GM12878 (cell line): ENCODE data around the gene DPYSL3.

Experiments used
- CBFB ChIP-seq: IDR thresholded peaks from 2 replicates; pipeline ENCODE4 v1.6.1; 2016; ENCODE audit warnings: antibody characterized with exemption, low read depth
- EP300 ChIP-seq, 2 experiments: fragments of 150-350 bp in 1 of 2; IDR thresholded peaks; 2 replicates each; pipeline ENCODE4 v1.6.1; 2011 to 2012; ENCODE audit warnings: low read depth in 2 of 2, low read length in 2 of 2, borderline replicate concordance in 1 of 2, improper control_type of control experiment in 1 of 2, inconsistent platforms in 1 of 2; ENCODE audit not compliant: control insufficient read depth in 1 of 2
- ETV6 ChIP-seq, 2 experiments: fragments of 450-650 bp in 1 of 2; IDR thresholded peaks in 1 of 2; conservative IDR thresholded peaks in 1 of 2; 2 replicates each; pipeline ENCODE4 v1.6.1; 2014; ENCODE audit warnings: antibody characterized with exemption in 1 of 2, borderline replicate concordance in 1 of 2, low read depth in 1 of 2, mild to moderate bottlenecking in 1 of 2, moderate library complexity in 1 of 2
- FOS ChIP-seq: IDR thresholded peaks from 3 replicates; pipeline ENCODE4 v1.6.1; 2011; ENCODE audit warnings: borderline replicate concordance; ENCODE audit not compliant: insufficient read length; ENCODE audit errors: extremely low read depth
- GABPA ChIP-seq: IDR thresholded peaks from 2 replicates; pipeline ENCODE4 v1.6.1; 2014; ENCODE audit warnings: antibody characterized with exemption, low read depth, mild to moderate bottlenecking, inconsistent platforms
- JUNB ChIP-seq: IDR thresholded peaks from 2 replicates; pipeline ENCODE4 v1.6.1; 2016; ENCODE audit warnings: antibody characterized with exemption, mild to moderate bottlenecking
- MXI1 ChIP-seq: fragments of 150-350 bp; IDR thresholded peaks from 2 replicates; pipeline ENCODE4 v1.6.1; 2011; ENCODE audit warnings: low read depth, mild to moderate bottlenecking, inconsistent platforms, low read length, improper control_type of control experiment
- POLR2A ChIP-seq: IDR thresholded peaks from 2 replicates; pipeline ENCODE4 v1.6.1; 2011; ENCODE audit warnings: low read depth, mild to moderate bottlenecking, low read length
- POLR2AphosphoS5 ChIP-seq: IDR thresholded peaks from 2 replicates; pipeline ENCODE4 v1.6.1; 2011; ENCODE audit warnings: mild to moderate bottlenecking, low read length, inconsistent platforms
- RELA ChIP-seq: fragments of 450-650 bp; IDR thresholded peaks from 2 replicates; pipeline ENCODE4 v1.8.0; 2014; ENCODE audit warnings: borderline replicate concordance; ENCODE audit not compliant: partially characterized antibody
- SP1 ChIP-seq: IDR thresholded peaks from one replicate; pipeline ENCODE4 v1.6.1; 2011; ENCODE audit warnings: low read depth, low read length
- TF ChIP-seq, protein P1 (sequence below): fragments of 150-350 bp; IDR thresholded peaks from 2 replicates; pipeline ENCODE4 v1.6.1; 2014; ENCODE audit warnings: mild to moderate bottlenecking, low read depth, low read length
- TF ChIP-seq, protein P2 (sequence below), 3 experiments: IDR thresholded peaks in 2 of 3; conservative IDR thresholded peaks in 1 of 3; 2 replicates each; pipeline ENCODE4 v1.5.1; 2011; ENCODE audit warnings: low read depth in 3 of 3, low read length in 3 of 3, mild to moderate bottlenecking in 3 of 3, control low read depth in 2 of 3, moderate library complexity in 2 of 3, inconsistent platforms in 1 of 3, mixed read lengths in 1 of 3; ENCODE audit not compliant: control insufficient read depth in 2 of 3, insufficient read depth in 1 of 3; ENCODE audit errors: extremely low read depth in 1 of 3
- TF ChIP-seq, protein P3 (sequence below): IDR thresholded peaks from 2 replicates; pipeline ENCODE4 v1.6.1; 2012; ENCODE audit warnings: low read depth, low read length, improper control_type of control experiment

DNA sequence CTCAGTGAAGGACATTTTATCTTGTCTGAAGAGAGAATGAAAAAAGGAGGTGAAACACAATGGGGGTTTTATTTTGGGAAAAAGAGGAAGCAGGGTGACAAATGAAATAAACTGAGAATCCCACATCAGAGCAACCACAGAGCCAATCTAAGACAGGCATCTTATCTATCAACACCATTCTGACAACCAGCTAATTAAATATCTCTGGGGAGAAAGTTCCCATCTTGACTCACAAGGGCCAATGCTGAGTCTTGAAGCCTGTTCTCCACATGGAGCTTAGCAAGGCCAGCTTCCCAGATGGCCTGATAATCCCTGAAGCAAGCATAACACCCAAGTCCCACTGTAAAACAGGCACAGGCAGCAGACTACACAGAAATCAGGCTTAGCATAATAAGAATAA is 30.4 kb downstream of the DPYSL3 start:
- TF ChIP-seq POLR2A (no peak), POLR2AphosphoS5 (no peak), MXI1 (no peak), SP1 (no peak), FOS (no peak), JUNB (peak; percentile 19; the same call in 1 of the 2 replicates), GABPA (no peak), CBFB (peak; percentile 54; the same call in 1 of the 2 replicates), ETV6 (conservative IDR thresholded peaks at IDR 0.05 in 1 of 2, IDR thresholded peaks at IDR 0.05 in 1 of 2; ENCODE audit: borderline replicate concordance in 1 of 2, low read depth in 1 of 2) (no peak), RELA (no peak), EP300 (IDR thresholded peaks at IDR 0.05; ENCODE audit: borderline replicate concordance in 1 of 2, control insufficient read depth in 1 of 2, low read depth in 2 of 2, low read length in 2 of 2) (peak; percentile 88 to 92; a peak in 3 of 4 replicates)
- TF ChIP-seq, protein P1, sequence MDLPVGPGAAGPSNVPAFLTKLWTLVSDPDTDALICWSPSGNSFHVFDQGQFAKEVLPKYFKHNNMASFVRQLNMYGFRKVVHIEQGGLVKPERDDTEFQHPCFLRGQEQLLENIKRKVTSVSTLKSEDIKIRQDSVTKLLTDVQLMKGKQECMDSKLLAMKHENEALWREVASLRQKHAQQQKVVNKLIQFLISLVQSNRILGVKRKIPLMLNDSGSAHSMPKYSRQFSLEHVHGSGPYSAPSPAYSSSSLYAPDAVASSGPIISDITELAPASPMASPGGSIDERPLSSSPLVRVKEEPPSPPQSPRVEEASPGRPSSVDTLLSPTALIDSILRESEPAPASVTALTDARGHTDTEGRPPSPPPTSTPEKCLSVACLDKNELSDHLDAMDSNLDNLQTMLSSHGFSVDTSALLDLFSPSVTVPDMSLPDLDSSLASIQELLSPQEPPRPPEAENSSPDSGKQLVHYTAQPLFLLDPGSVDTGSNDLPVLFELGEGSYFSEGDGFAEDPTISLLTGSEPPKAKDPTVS = no peak
- TF ChIP-seq, protein P2, sequence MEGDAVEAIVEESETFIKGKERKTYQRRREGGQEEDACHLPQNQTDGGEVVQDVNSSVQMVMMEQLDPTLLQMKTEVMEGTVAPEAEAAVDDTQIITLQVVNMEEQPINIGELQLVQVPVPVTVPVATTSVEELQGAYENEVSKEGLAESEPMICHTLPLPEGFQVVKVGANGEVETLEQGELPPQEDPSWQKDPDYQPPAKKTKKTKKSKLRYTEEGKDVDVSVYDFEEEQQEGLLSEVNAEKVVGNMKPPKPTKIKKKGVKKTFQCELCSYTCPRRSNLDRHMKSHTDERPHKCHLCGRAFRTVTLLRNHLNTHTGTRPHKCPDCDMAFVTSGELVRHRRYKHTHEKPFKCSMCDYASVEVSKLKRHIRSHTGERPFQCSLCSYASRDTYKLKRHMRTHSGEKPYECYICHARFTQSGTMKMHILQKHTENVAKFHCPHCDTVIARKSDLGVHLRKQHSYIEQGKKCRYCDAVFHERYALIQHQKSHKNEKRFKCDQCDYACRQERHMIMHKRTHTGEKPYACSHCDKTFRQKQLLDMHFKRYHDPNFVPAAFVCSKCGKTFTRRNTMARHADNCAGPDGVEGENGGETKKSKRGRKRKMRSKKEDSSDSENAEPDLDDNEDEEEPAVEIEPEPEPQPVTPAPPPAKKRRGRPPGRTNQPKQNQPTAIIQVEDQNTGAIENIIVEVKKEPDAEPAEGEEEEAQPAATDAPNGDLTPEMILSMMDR (IDR thresholded peaks at IDR 0.05 in 2 of 3, conservative IDR thresholded peaks at IDR 0.05 in 1 of 3; ENCODE audit: control insufficient read depth in 2 of 3, extremely low read depth in 1 of 3, insufficient read depth in 1 of 3, low read depth in 3 of 3, low read length in 3 of 3) = no peak
- TF ChIP-seq, protein P3, sequence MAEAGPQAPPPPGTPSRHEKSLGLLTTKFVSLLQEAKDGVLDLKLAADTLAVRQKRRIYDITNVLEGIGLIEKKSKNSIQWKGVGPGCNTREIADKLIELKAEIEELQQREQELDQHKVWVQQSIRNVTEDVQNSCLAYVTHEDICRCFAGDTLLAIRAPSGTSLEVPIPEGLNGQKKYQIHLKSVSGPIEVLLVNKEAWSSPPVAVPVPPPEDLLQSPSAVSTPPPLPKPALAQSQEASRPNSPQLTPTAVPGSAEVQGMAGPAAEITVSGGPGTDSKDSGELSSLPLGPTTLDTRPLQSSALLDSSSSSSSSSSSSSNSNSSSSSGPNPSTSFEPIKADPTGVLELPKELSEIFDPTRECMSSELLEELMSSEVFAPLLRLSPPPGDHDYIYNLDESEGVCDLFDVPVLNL = no peak
